A549 (cell line): Measurements from ENCODE around the gene KIF26A. TPM values are rescaled to one million over a fixed set of nuclear protein-coding genes. Genes with fewer than 3 reads are reported as not detected.

Experiments used
- ATAC-seq, 2 experiments: fragments of 200-7000 bp in 1 of 2; fragments of >200 bp in 1 of 2; cut with Nextera tagmentation in 1 of 2; cut with Tn5 transposase in 1 of 2; 3 replicates each; pipeline versions ENCODE4 v1.8.0 to v1.9.1; 2018 to 2020; ENCODE audit warnings: mild to moderate bottlenecking in 1 of 2, moderate library complexity in 1 of 2
- CTCF ChIA-PET: fragments of 300-600 bp; sonication (Branson Sonifier 250); formaldehyde crosslinking; extraction: SDS; loops from one replicate; lab custom pipeline; 2021; ENCODE audit warnings: antibody characterized with exemption, inconsistent platforms; lab: Yijun Ruan, JAX
- POLR2A ChIA-PET: fragments of 350-600 bp; formaldehyde crosslinking; extraction: SDS; loops from one replicate; lab custom pipeline; 2021; ENCODE audit warnings: antibody characterized with exemption, inconsistent platforms; lab: Yijun Ruan, JAX
- DNase-seq, 2 experiments: peaks; one replicate each; pipeline versions ENCODE4 v3.0.0 to v3.0.0-alpha.2; 2011 to 2016; ENCODE audit warnings: low read depth in 1 of 2, low spot score in 1 of 2
- FAIRE-seq: peaks from 2 replicates; lab custom pipeline; 2011; peaks lifted over from hg19 to GRCh38; lab: Jason Lieb, UNC
- H3K27ac ChIP-seq, 2 experiments: fragments of >200 bp; sonication (Bioruptor Twin); formaldehyde crosslinking; 3 replicates each; pipeline ENCODE4 v1.5.1; 2016 to 2017
- H3K4me1 ChIP-seq: fragments of >200 bp; sonication (Bioruptor Twin); formaldehyde crosslinking; 3 replicates; pipeline ENCODE4 v1.6.1; 2016
- H3K4me2 ChIP-seq: fragments of >200 bp; sonication (Bioruptor Twin); formaldehyde crosslinking; 3 replicates; pipeline ENCODE4 v1.6.1; 2016
- H3K4me3 ChIP-seq: fragments of >200 bp; sonication (Bioruptor Twin); formaldehyde crosslinking; 3 replicates; pipeline ENCODE4 v1.5.1; 2016
- H3K9me3 ChIP-seq: fragments of >200 bp; sonication (Bioruptor Twin); formaldehyde crosslinking; 3 replicates; pipeline ENCODE4 v1.6.1; 2016
- CBX8 ChIP-seq: fragments of 200-600 bp; sonication (generic); IDR thresholded peaks from 2 replicates; pipeline ENCODE4 v1.6.1; 2016
- CEBPB ChIP-seq, 2 experiments: fragments of >200 bp in 1 of 2; sonication (Bioruptor Twin) in 1 of 2; formaldehyde crosslinking in 1 of 2; IDR thresholded peaks; 2 replicates each; pipeline ENCODE4 v1.6.1; 2012 to 2016
- EHMT2 ChIP-seq: fragments of 200-600 bp; sonication (generic); IDR thresholded peaks from 2 replicates; pipeline ENCODE4 v1.6.1; 2016; ENCODE audit warnings: antibody characterized with exemption, low read depth, mild to moderate bottlenecking, moderate library complexity
- FOSB ChIP-seq: fragments of 250-450 bp; sonication (Bioruptor Pico); IDR thresholded peaks from 2 replicates; pipeline ENCODE4 v1.5.0; 2020; ENCODE audit warnings: mild to moderate bottlenecking, moderate library complexity
- HOXB5 ChIP-seq: fragments of 250-450 bp; sonication (Bioruptor Pico); IDR thresholded peaks from 2 replicates; pipeline ENCODE4 v1.5.0; 2020; ENCODE audit warnings: mild to moderate bottlenecking, moderate library complexity
- JUNB ChIP-seq: fragments of >200 bp; sonication (Bioruptor Twin); formaldehyde crosslinking; IDR thresholded peaks from 2 replicates; pipeline ENCODE4 v1.6.1; 2016
- KDM1A ChIP-seq: fragments of 200-600 bp; sonication (generic); IDR thresholded peaks from 2 replicates; pipeline ENCODE4 v1.6.1; 2016; ENCODE audit warnings: low read depth, mild to moderate bottlenecking
- MAZ ChIP-seq: fragments of 150-350 bp; IDR thresholded peaks from 2 replicates; pipeline ENCODE4 v1.6.1; 2014; ENCODE audit warnings: antibody characterized with exemption, low read depth, low read length, borderline replicate concordance
- NFE2L2 ChIP-seq: fragments of 150-350 bp; conservative IDR thresholded peaks from 2 replicates; pipeline ENCODE4 v1.6.1; 2014; ENCODE audit warnings: low read length
- NPAS2 ChIP-seq: fragments of 250-450 bp; sonication (Bioruptor Pico); IDR thresholded peaks from 2 replicates; pipeline ENCODE4 v1.8.0; 2022; ENCODE audit warnings: mild to moderate bottlenecking, moderate library complexity, borderline replicate concordance
- RAD21 ChIP-seq, 2 experiments: fragments of >200 bp in 1 of 2; sonication (Bioruptor Twin) in 1 of 2; formaldehyde crosslinking in 1 of 2; IDR thresholded peaks in 1 of 2; conservative IDR thresholded peaks in 1 of 2; 2 replicates in 1 of 2; 3 replicates in 1 of 2; pipeline ENCODE4 v1.6.1; 2012 to 2018; ENCODE audit warnings: inconsistent platforms in 1 of 2
- RNF2 ChIP-seq: fragments of 200-600 bp; sonication (generic); IDR thresholded peaks from 2 replicates; pipeline ENCODE4 v1.6.1; 2016; ENCODE audit warnings: low read depth, mild to moderate bottlenecking, antibody characterized with exemption, moderate library complexity, borderline replicate concordance
- SREBF2 ChIP-seq: fragments of 450-650 bp; IDR thresholded peaks from 2 replicates; pipeline ENCODE4 v1.6.1; 2014; ENCODE audit warnings: mild to moderate bottlenecking, moderate library complexity
- ZC3H11A ChIP-seq: fragments of 450-650 bp; IDR thresholded peaks from 2 replicates; pipeline ENCODE4 v1.6.1; 2014; ENCODE audit warnings: antibody characterized with exemption, mild to moderate bottlenecking
- ZFP36 ChIP-seq: fragments of 450-650 bp; IDR thresholded peaks from 2 replicates; pipeline ENCODE4 v1.6.1; 2014; ENCODE audit warnings: borderline replicate concordance; ENCODE audit not compliant: partially characterized antibody
- ZNF302 ChIP-seq: fragments of 250-450 bp; sonication (Bioruptor Pico); IDR thresholded peaks from 2 replicates; pipeline ENCODE4 v1.9.0; 2021; ENCODE audit warnings: inconsistent platforms, mild to moderate bottlenecking, moderate library complexity
- WGBS: methylation state at CpG from one replicate; pipeline ENCODE4 v1.1.6; 2017; ENCODE audit errors: missing lambda C conversion rate; 5-methylcytosine and 5-hydroxymethylcytosine counted together
- polyA plus RNA-seq, 4 experiments: library from polyadenylated mRNA; depleted of rRNA in 3 of 4; stranded (reverse); fragments of >200 nt; fragmentation: RNase III in 1 of 4; extraction: RNeasy Plus Mini Kit Qiagen cat#74134 plus additional on column Dnase treatment in 1 of 4; gene quantifications; 2 replicates in 3 of 4; 3 replicates in 1 of 4; pipeline ENCODE4 v1.2.3, GENCODE V29; 2011 to 2017
- TF ChIP-seq, protein P1 (sequence below): fragments of 250-450 bp; sonication (Bioruptor Pico); IDR thresholded peaks from 2 replicates; pipeline ENCODE4 v1.5.0; 2021; ENCODE audit warnings: mild to moderate bottlenecking, moderate library complexity, borderline replicate concordance
- TF ChIP-seq, protein P2 (sequence below): fragments of >200 bp; sonication (Bioruptor Twin); formaldehyde crosslinking; IDR thresholded peaks from 2 replicates; pipeline ENCODE4 v1.6.1; 2016
- TF ChIP-seq, protein P3 (sequence below): fragments of 200-600 bp; sonication (generic); IDR thresholded peaks from 2 replicates; pipeline ENCODE4 v1.6.1; 2016; ENCODE audit warnings: antibody characterized with exemption, mild to moderate bottlenecking, moderate library complexity

The KIF26A gene
- polyA plus RNA-seq, 2 of the 4 experiments (the other 2 are of a cell fraction), result 0.28 to 2.3 TPM

DNA sequence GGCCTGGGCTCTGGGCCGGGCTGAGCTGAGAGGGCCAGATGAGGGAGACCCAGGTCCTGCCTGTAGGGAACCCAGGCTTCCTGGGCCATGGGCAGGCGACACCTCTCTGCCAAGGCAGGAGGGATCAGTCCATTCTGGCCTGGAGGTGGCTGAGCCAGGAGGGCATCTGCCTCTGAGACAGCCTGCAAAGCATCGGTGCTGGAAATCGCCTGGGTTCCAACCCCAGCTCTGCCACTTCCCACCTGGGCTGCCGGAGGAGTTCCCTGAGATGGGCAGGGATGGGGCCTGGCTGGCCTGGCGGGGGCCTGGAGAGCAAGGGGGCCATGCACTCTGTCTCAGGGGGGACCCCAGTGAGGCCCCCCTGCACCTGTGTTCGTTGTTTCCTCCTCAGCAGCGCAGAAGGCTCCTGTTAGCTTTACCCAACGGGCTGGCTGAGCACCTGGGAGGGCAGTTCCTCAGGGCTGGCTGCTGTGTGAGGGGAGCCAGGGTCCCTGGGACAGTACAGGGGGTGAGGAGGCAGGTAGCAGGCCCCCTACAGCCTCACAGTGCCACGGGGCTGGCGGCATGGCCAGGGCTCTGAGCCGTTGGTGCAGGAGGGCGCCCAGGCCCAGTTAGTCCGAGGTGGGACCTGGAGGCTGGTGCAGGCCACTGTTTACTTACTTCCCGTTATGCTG, 50.5 kb downstream of the KIF26A start:
- Histone ChIP-seq H3K27ac (no peak overlapping the region), H3K4me3 (no peak overlapping the region), H3K4me1 (peaks cover 5% of the 10 kb centered on the region; the same call in 1 of the 3 replicates), H3K4me2 (no peak overlapping the region), H3K9me3 (no peaks in the 10 kb centered on the region)
- DNase-seq, result no peak
- FAIRE-seq, result no peak
- ChIA-PET POLR2A (no interaction called here), CTCF (no interaction called here)
- TF ChIP-seq RNF2, result no peak
- TF ChIP-seq, protein P1, sequence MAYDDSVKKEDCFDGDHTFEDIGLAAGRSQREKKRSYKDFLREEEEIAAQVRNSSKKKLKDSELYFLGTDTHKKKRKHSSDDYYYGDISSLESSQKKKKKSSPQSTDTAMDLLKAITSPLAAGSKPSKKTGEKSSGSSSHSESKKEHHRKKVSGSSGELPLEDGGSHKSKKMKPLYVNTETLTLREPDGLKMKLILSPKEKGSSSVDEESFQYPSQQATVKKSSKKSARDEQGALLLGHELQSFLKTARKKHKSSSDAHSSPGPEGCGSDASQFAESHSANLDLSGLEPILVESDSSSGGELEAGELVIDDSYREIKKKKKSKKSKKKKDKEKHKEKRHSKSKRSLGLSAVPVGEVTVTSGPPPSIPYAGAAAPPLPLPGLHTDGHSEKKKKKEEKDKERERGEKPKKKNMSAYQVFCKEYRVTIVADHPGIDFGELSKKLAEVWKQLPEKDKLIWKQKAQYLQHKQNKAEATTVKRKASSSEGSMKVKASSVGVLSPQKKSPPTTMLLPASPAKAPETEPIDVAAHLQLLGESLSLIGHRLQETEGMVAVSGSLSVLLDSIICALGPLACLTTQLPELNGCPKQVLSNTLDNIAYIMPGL, result no peak
- TF ChIP-seq CEBPB (IDR thresholded peaks at IDR 0.05), result no peak
- TF ChIP-seq EHMT2, result no peak
- no peak for TF ChIP-seq SREBF2
- TF ChIP-seq, protein P2, sequence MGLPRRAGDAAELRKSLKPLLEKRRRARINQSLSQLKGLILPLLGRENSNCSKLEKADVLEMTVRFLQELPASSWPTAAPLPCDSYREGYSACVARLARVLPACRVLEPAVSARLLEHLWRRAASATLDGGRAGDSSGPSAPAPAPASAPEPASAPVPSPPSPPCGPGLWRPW, result no peak
- TF ChIP-seq RAD21 (conservative IDR thresholded peaks at IDR 0.05 in 1 of 2, IDR thresholded peaks at IDR 0.05 in 1 of 2), result no peak
- no peak for TF ChIP-seq KDM1A
- TF ChIP-seq JUNB, result no peak
- no peak for TF ChIP-seq ZNF302 (CRISPR knock-in tag)
- TF ChIP-seq NFE2L2, result no peak
- ATAC-seq, result no peak
- 58% methylated on average over 11 of the region's 15 CpGs for WGBS

DNA sequence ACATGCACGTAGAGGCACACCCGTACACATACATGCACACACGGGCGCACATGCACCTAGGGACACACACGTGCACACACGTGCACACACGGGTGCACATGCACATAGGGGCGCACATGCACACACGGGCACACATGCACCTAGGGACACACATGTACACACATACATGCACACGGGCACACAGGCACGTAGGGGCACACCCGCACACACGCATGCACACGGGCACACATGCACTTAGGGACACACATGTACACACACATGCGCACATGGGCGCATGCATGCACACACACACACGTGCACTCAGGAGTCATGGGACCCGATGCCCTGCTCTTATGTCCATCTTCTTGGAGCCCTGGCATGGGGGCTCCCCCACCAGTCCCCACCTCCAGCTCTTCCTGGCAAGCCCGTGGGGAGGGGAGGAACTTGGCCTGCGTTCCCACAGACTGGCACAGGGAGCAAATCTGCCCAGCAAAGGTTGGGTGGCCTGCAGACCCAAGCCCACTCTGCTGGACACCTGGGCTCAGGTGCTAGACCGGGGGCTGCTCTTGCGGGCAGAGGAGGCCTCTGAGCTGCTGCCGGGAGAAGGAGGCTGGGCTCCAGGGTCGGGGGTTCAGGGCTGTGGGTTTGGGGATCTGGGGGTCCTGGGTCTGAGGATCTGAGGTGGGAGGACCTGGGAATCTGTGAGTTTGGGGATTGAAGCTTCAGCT, 51.4 kb downstream of the KIF26A start:
- ATAC-seq, result no peak
- ChIA-PET POLR2A (no interaction called here), CTCF (interaction anchor here (1.2 kb wide), 1 partner anchor 375 kb away, joined by 3 read pairs; no protein-coding TSS in a partner anchor)
- Histone ChIP-seq H3K9me3 (no peaks in the 10 kb centered on the region), H3K4me3 (no peak overlapping the region), H3K4me1 (peaks cover 3% of the 10 kb centered on the region; the same call in 1 of the 3 replicates), H3K27ac (no peak overlapping the region), H3K4me2 (no peak overlapping the region)
- TF ChIP-seq CBX8 (no peak), RNF2 (no peak), MAZ (no peak), NPAS2 (no peak), FOSB (CRISPR knock-in tag) (no peak), ZC3H11A (no peak), ZFP36 (no peak), HOXB5 (CRISPR knock-in tag) (no peak), JUNB (no peak)
- TF ChIP-seq, protein P3, sequence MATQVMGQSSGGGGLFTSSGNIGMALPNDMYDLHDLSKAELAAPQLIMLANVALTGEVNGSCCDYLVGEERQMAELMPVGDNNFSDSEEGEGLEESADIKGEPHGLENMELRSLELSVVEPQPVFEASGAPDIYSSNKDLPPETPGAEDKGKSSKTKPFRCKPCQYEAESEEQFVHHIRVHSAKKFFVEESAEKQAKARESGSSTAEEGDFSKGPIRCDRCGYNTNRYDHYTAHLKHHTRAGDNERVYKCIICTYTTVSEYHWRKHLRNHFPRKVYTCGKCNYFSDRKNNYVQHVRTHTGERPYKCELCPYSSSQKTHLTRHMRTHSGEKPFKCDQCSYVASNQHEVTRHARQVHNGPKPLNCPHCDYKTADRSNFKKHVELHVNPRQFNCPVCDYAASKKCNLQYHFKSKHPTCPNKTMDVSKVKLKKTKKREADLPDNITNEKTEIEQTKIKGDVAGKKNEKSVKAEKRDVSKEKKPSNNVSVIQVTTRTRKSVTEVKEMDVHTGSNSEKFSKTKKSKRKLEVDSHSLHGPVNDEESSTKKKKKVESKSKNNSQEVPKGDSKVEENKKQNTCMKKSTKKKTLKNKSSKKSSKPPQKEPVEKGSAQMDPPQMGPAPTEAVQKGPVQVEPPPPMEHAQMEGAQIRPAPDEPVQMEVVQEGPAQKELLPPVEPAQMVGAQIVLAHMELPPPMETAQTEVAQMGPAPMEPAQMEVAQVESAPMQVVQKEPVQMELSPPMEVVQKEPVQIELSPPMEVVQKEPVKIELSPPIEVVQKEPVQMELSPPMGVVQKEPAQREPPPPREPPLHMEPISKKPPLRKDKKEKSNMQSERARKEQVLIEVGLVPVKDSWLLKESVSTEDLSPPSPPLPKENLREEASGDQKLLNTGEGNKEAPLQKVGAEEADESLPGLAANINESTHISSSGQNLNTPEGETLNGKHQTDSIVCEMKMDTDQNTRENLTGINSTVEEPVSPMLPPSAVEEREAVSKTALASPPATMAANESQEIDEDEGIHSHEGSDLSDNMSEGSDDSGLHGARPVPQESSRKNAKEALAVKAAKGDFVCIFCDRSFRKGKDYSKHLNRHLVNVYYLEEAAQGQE, result no peak
- TF ChIP-seq, protein P1, result no peak
- no peak for DNase-seq
- 72% methylated on average over 14 of the region's 24 CpGs for WGBS
- no peak for FAIRE-seq
